Ramos (cell line): ENCODE data around the gene CFD.

Source experiments
- in situ Hi-C: fragments of 300-500 bp; cut with MboI; formaldehyde crosslinking; loops from one replicate; pipeline ENCODE4 v1.14.3; 2022; ENCODE audit warnings: low sequenced_read_pairs; ENCODE audit not compliant: unreplicated experiment

CFD gene

DNA sequence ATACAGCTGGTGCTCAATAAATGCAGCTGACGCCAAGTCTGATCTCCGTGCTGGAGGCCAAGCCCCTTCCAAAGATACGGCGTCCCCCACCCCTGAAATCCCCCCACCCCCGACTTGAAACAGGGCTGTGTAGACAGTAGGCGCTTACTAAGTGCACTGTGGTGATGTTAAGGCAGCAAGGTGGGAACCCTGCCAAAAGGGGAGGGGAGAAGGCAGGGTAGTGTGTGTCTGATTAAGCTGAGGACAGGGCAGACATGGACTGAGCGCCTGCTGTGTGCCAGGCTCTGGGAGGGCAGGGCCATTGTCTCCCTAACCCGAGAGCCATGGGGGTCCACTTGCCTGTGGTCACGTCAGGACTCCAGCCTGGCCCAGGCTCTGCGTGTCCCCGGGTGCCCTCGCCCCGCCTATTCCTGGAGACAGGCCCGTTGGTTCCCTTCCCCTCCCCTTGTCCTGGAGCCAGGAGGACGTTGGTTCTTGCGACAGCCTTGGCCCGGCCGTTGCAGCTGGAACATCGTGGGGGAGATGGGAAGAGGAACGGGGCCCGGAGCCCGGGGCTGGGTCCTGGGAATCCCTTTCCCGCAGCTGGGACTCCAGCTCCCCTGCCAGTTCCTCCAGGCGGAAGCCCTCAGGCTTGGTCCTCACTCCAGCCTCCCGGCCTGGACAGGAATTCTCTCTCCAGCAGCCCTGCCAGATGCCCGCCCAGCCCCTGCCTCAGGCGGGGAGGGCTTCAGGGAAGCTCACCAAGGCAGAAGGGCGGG is 9.1 kb upstream of the CFD start:
- in situ Hi-C loops = loop anchor here (10.0 kb wide), 1 partner anchor 134 kb away; the partner anchor contains the start of gene WDR18

DNA sequence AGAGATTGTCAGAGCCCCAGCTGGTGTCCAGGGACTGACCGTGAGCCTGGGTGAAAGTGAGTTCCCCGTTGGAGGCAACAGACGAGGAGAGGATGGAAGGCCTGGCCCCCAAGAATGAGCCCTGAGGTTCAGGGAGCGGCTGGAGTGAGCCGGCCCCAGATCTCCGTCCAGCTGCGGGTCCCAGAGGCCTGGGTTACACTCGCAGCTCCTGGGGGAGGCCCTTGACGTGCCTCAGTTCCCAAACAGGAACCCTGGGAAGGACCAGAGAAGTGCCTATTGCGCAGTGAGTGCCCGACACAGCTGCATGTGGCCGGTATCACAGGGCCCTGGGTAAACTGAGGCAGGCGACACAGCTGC is 8.5 kb upstream of the CFD start:
- in situ Hi-C loops = loop anchor here (10.0 kb wide), 1 partner anchor 134 kb away; the partner anchor contains the start of gene WDR18

DNA sequence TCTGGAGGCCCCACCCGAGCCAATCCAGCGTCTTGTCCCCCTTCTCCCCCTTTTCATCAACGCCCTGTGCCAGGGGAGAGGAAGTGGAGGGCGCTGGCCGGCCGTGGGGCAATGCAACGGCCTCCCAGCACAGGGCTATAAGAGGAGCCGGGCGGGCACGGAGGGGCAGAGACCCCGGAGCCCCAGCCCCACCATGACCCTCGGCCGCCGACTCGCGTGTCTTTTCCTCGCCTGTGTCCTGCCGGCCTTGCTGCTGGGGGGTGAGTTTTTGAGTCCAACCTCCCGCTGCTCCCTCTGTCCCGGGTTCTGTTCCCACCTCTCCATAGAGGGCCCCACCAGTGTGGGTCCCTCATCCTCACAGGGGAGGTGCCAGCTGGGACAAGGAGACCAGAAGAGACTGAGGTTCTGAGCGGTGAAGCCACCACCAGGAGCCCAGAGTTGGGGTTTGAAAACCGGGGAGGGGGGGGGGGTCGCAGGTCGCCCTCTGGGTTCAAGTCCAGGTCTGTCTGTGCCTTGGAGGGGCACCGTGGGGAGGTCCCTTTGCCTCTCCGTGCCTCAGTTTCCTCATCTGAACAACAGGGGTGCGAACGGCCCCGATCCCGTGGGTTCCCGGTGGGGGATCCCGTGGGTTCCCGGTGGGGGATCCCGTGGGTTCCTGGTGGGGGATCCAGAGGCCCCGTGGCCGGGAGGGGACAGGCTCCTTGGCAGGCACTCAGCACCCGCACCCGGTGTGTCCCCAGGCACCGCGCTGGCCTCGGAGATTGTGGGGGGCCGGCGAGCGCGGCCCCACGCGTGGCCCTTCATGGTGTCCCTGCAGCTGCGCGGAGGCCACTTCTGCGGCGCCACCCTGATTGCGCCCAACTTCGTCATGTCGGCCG is 7.1 kb upstream of the CFD start, which contains the start of gene ELANE:
Gene ELANE, plus strand, starts transcription at position 168 of the 878 bp plus-strand sequence. Its CDS starts 26 bp downstream, at position 194.
- in situ Hi-C loops = loop anchor here (10.0 kb wide), 1 partner anchor 132 kb away; the partner anchor contains the start of gene WDR18

DNA sequence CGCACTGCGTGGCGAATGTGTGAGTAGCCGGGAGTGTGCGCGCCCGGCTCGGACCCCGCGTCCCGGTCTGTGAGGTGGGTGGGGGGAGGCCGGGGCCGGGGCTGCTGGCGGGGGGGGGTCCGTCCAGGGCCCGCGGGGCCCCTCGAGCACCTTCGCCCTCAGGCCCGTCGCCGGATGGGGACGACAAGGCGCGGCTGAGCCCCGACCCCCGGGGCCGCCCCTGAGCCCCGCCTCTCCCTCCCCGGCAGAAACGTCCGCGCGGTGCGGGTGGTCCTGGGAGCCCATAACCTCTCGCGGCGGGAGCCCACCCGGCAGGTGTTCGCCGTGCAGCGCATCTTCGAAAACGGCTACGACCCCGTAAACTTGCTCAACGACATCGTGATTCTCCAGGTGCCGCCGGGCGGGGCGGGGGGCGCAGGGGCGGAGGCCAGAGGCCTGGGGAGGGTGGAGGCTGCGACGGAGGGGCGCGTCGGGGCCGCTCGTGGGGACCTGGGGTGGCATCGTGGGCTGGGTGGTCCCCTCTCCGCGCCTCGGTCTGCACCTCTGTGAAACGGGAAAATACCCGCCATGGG is 6.4 kb upstream of the CFD start:
- in situ Hi-C loops = loop anchor here (10.0 kb wide), 1 partner anchor 132 kb away; the partner anchor contains the start of gene WDR18

DNA sequence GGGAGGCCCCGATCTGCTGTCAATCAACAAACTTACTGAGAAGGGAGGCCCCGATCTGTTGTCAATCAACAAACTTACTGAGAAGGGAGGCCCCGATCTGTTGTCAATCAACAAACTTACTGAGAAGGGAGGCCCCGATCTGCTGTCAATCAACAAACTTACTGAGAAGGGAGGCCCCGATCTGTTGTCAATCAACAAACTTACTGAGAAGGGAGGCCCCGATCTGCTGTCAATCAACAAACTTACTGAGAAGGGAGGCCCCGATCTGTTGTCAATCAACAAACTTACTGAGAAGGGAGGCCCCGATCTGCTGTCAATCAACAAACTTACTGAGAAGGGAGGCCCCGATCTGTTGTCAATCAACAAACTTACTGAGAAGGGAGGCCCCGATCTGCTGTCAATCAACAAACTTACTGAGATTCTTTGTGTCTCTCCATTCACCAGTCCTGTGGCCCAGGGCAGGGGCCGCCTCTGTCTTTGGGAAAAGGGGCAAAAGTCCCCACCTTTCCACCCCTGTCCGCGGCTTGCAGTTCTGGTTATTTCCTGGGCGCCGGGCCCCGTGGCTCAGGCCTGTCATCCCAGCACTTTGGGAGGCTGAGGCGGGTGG is 5.7 kb upstream of the CFD start:
- in situ Hi-C loops = loop anchor here (10.0 kb wide), 1 partner anchor 131 kb away; the partner anchor contains the start of gene WDR18

DNA sequence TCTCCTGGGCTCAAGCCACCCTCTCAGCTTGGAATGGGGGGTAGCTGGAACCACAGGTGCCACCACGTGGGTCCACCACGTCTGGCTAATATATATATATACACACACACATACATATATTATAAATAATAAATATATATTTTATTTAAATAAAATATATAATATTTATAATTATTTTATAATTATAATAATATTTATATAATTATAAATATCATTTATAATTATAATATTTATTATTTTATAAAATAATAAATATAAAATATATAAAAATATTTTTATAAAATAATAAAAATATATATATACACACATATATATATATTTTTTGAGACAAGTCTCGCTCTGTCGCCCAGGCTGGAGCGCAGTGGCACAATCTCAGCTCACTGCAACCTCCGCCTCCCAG is 4.9 kb upstream of the CFD start:
- in situ Hi-C loops = loop anchor here (10.0 kb wide), 1 partner anchor 130 kb away; the partner anchor contains the start of gene WDR18

DNA sequence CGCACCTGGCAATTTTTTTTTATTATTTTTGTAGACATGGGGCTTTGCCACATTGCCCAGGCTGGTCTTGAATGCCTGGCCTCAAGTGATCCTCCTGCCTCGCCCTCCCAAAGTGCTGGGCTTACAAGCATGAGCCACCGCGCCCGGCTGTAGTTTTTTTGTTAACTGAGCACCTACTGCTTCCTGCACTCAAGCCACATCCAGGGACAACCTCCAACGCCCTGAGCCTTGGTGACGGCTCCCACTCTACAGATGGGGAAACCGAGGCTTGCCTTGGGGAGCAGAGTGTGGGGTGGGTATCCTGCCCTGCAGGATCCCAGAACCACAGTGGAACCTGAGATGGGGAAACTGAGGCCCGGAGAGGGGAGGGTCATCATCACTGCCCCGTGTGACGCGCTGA is 4.3 kb upstream of the CFD start:
- in situ Hi-C loops = loop anchor here (5.0 to 10.0 kb wide), 2 partner anchors 67 to 130 kb away; partner anchors contain the start of gene WDR18

DNA sequence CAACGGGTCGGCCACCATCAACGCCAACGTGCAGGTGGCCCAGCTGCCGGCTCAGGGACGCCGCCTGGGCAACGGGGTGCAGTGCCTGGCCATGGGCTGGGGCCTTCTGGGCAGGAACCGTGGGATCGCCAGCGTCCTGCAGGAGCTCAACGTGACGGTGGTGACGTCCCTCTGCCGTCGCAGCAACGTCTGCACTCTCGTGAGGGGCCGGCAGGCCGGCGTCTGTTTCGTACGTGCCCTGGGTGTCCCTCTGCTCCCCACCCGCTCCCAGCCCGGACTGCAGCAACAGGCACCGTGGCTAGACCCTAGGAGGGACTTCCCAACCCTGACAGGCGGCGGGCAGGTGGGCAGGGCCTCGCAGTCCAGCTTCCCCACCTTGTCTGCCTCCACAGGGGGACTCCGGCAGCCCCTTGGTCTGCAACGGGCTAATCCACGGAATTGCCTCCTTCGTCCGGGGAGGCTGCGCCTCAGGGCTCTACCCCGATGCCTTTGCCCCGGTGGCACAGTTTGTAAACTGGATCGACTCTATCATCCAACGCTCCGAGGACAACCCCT is 3.8 kb upstream of the CFD start:
- in situ Hi-C loops = loop anchor here (5.0 to 10.0 kb wide), 2 partner anchors 67 to 129 kb away; partner anchors contain the start of gene WDR18

DNA sequence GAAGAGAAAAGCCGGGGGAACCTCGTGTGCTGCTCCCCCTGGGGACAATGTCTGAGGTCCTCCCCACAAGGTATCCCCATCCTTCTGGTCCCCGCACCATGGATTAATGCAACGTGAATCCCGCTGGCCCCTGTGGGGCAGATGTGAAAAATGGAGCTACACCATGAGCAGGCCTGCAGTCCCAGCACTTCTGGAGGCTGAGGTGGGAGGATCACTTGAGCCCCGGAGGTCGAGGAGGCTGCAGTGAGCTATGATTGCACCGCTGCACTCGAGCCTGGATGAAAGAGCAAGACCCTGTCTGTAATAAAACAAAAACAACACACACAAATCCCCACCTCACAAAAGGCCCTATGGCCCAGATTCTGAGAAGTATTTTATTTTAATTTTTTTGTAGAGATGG is 1.2 kb upstream of the CFD start:
- in situ Hi-C loops = loop anchor here (5.0 to 10.0 kb wide), 2 partner anchors 64 to 127 kb away; partner anchors contain the start of gene WDR18

DNA sequence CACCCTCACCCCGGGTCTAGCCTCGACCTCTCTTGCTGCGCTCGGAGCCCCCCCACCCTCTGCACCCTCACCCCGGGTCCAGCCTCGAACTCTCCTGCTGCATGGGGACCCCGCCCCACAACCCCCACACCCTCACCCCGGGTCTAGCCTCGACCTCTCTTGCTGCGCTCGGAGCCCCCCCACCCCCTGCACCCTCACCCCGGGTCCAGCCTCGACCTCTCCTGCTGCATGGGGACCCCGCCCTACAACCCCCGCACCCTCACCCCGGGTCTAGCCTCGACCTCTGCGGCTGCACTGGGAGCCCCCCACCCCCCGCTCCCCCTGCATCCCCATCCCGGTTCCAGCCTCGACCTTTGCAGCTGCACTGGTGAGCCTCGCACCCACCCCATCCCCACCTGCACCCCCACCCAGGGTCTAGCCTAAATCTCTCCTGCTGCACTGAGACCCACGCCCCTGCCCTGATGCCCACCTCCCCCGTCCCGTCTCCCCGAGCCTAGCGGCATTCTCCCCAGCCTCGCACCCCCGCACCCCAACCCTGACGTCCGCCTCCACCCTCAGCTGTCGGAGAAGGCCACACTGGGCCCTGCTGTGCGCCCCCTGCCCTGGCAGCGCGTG is 1.8 kb downstream of the CFD start:
- in situ Hi-C loops = no loop called here

DNA sequence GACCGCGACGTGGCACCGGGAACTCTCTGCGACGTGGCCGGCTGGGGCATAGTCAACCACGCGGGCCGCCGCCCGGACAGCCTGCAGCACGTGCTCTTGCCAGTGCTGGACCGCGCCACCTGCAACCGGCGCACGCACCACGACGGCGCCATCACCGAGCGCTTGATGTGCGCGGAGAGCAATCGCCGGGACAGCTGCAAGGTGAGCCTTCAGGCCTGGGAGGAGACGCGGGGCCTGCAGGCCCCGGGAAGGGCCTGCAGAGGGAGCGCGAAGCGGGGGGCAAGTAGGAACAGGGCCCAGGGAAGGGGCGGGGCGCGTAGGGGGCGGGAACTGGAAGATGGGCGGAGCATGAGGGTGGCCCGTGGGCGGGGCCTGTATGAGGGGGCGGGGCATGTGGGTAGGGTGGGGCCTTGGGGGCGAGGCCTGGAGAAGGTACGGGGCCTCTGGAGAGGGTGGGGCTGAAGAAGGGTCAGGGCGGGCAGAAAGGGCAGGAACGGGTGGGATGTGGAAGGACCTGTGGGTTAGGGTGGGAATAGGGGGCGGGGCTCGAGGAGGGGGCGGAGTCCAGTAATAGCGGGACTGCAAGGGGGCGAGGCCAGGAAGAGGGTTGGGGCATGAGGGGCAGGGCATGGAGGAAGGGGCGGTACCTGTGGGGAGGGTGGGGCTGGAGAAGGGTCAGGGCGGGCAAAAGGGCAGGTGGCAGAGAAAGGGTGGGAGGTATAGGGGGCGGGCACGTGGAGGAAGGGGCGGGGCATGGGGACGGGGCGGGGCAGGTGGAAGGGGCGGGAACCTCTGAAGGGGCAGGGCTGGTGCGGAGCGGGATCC is 2.5 kb downstream of the CFD start:
- in situ Hi-C loops = no loop called here

DNA sequence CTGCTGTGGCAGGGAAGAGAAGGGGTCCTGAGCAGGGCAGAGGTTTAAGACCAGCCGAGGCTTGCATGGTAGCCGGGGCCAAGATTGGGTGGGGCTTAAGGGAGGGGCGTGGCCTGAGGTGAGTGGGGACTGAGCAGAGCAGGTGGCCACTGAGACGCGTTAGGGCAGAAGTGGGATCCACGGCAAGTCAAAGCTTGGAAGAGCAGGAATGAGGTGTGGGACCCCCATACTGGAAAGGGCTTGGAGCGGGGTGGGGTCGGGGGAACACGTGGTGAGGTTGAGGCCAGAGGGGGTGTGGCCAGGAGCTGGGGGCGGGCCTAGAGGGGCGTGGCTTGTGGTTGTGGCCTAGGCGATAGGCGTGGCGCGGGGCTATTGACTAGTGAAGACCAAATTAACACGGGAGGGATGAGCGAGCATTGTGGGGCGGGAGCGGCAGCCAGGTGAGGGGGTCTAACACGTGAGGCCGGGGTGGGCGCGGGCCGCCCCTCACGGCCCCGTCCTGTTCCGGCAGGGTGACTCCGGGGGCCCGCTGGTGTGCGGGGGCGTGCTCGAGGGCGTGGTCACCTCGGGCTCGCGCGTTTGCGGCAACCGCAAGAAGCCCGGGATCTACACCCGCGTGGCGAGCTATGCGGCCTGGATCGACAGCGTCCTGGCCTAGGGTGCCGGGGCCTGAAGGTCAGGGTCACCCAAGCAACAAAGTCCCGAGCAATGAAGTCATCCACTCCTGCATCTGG is 3.3 kb downstream of the CFD start:
- in situ Hi-C loops = no loop called here

DNA sequence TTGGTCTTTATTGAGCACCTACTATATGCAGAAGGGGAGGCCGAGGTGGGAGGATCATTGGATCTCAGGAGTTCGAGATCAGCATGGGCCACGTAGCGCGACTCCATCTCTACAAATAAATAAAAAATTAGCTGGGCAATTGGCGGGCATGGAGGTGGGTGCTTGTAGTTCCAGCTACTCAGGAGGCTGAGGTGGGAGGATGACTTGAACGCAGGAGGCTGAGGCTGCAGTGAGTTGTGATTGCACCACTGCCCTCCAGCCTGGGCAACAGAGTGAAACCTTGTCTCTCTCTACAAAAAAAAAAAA is 3.8 kb downstream of the CFD start:
- in situ Hi-C loops = no loop called here

DNA sequence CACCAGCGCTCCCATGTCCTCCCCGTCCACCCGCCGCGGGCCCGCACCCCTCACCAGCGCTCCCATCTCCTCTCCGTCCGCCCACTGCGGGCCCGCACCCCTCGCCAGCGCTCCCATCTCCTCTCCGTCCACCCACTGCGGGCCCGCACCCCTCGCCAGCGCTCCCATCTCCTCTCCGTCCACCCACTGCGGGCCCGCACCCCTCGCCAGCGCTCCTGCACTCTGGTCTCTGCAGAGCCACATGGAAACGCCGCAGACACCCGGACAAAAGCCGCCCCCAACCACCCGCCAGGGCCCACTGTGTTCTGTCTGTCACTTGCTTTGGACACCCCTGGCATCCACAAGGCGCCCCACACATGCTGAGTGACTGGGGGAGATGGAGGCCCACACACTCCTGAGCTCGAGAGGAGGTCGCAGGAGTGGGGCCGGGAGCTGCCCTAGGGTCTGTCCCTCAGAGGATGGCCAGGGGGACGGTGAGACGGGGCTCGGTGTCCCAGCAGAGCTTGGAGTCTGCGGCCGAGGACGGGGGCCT is 7.4 kb downstream of the CFD start:
- in situ Hi-C loops = no loop called here

DNA sequence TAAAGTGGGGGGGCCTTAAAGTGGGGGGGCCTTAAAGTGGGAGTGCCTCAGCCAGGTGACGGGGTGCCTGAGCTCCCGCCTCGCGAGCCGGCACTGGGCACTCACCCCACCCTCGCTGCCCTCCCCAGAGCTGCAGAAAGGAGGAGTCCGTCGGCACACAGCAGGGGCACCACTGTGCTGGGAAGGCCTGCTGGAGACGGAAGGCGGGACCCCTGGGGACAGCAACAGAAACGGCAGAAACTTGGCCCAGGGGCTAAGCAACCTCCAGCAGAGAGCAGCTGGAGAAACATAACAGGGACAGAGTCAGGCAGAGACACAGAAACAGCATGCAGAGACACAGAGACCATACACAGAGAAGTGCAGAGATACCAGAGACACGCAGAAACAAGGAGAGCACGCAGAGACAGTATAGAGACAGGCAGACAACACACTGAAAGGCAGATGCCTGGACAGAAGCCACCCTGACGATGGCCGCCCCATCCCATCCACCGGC is 7.9 kb downstream of the CFD start:
- in situ Hi-C loops = no loop called here

DNA sequence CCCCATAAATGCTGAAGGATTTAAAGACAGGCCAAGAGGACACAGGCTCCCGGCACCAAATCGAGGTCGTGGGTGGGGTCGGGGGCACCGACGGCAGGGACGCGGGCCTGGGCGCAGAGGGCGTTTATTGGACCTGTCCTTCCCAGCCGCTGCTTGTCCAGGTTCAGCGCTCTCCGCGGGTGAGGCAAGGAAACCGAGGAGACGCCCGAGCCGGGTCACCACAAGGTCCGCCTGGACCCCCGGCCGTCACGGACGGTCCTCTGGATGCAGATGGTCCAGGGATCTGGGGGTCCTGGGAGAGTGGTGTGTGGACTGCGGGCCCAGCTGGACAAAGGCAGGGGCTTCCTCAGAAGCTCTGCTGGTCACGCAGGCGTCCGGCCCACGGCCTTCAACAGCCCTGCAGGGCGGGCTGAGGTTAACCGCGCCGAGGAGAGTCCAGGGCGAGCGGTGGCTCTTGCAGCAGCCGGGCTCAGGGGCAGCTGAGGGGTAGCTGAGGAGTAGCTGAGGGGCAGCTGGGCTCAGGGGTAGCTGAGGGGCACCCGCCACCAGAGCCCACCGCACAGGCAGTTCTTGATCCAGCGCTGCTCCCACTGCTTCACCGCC is 8.5 kb downstream of the CFD start:
- in situ Hi-C loops = no loop called here
